Naive thymus-derived CD4-positive, alpha-beta T cell (primary cell): Measurements from ENCODE around the gene BRPF3. TPM values are rescaled to one million over a fixed set of nuclear protein-coding genes. Genes with fewer than 3 reads are reported as not detected.

Experiments used
- ATAC-seq: fragments of 150-1000 bp; cut with Tn5 transposase; 2 replicates; pipeline ENCODE4 v1.10.0; 2021; ENCODE audit warnings: mild to moderate bottlenecking, moderate library complexity
- CTCF ChIA-PET: fragments of 350-600 bp; sonication (Branson Sonifier 250); formaldehyde crosslinking; loops from one replicate; lab custom pipeline; 2021; ENCODE audit warnings: antibody characterized with exemption; lab: Charles Lee
- POLR2A ChIA-PET: fragments of 350-600 bp; sonication (Branson Sonifier 250); formaldehyde crosslinking; loops from one replicate; lab custom pipeline; 2021; ENCODE audit warnings: antibody characterized with exemption, inconsistent platforms; lab: Charles Lee
- DNase-seq, 9 donors: peaks; one replicate each; pipeline versions ENCODE4 v3.0.0 to v3.0.0-alpha.2; 2020 to 2022; ENCODE audit warnings: mixed read lengths in 1 of 9
- H3K27ac ChIP-seq: one replicate; pipeline ENCODE4 v1.7.0; 2013; ENCODE audit warnings: mild to moderate bottlenecking, low read depth, low read length, moderate library complexity
- H3K27me3 ChIP-seq, 2 donors: one replicate each; pipeline ENCODE4 v1.7.0; 2013; ENCODE audit warnings: low read length in 2 of 2, mild to moderate bottlenecking in 2 of 2, moderate library complexity in 2 of 2; ENCODE audit not compliant: control insufficient read depth in 2 of 2, insufficient read depth in 2 of 2
- H3K36me3 ChIP-seq, 3 experiments: 1 replicate in 2 of 3; 2 replicates in 1 of 3; pipeline ENCODE4 v1.7.0; 2013; ENCODE audit warnings: low read length in 3 of 3, mild to moderate bottlenecking in 3 of 3, moderate library complexity in 1 of 3; ENCODE audit not compliant: insufficient read depth in 3 of 3, control insufficient read depth in 2 of 3
- H3K4me1 ChIP-seq, 2 donors: one replicate each; pipeline ENCODE4 v1.7.0; 2013; ENCODE audit warnings: low read length in 2 of 2, mild to moderate bottlenecking in 2 of 2, moderate library complexity in 1 of 2; ENCODE audit not compliant: control insufficient read depth in 2 of 2, insufficient read depth in 2 of 2
- H3K4me3 ChIP-seq: 2 replicates; pipeline ENCODE4 v1.7.0; 2013; ENCODE audit warnings: mild to moderate bottlenecking, low read length
- H3K9me3 ChIP-seq, 3 experiments: 1 replicate in 2 of 3; 2 replicates in 1 of 3; pipeline ENCODE4 v1.7.0; 2013; ENCODE audit warnings: low read length in 3 of 3; ENCODE audit not compliant: control insufficient read depth in 2 of 3
- H3K27ac Mint-ChIP-seq, 9 donors: one replicate each; pipeline ENCODE4 v1.8.0; 2020 to 2022; ENCODE audit warnings: mixed read lengths in 9 of 9, mild to moderate bottlenecking in 8 of 9, moderate library complexity in 5 of 9, inconsistent platforms in 2 of 9
- H3K27me3 Mint-ChIP-seq, 5 donors: one replicate each; pipeline ENCODE4 v1.8.0; 2021 to 2022; ENCODE audit warnings: mixed read lengths in 5 of 5, mild to moderate bottlenecking in 1 of 5
- H3K36me3 Mint-ChIP-seq, 5 donors: one replicate each; pipeline ENCODE4 v1.8.0; 2020 to 2022; ENCODE audit warnings: mixed read lengths in 5 of 5, mild to moderate bottlenecking in 3 of 5, inconsistent platforms in 1 of 5
- H3K4me1 Mint-ChIP-seq, 7 donors: one replicate each; pipeline ENCODE4 v1.8.0; 2020 to 2022; ENCODE audit warnings: mixed read lengths in 7 of 7, mild to moderate bottlenecking in 3 of 7, inconsistent platforms in 1 of 7
- H3K4me3 Mint-ChIP-seq, 10 donors: one replicate each; pipeline ENCODE4 v1.8.0; 2020 to 2022; ENCODE audit warnings: mild to moderate bottlenecking in 10 of 10, mixed read lengths in 10 of 10, moderate library complexity in 6 of 10, inconsistent platforms in 2 of 10
- H3K9me3 Mint-ChIP-seq, 11 donors: one replicate each; pipeline ENCODE4 v1.8.0; 2020 to 2022; ENCODE audit warnings: mixed read lengths in 11 of 11, mild to moderate bottlenecking in 4 of 11, inconsistent platforms in 1 of 11, moderate library complexity in 1 of 11
- intact Hi-C, 2 donors: fragments of 100-400 bp; cut with micrococcal nuclease; formaldehyde crosslinking; loops; one replicate each; pipeline ENCODE4 v1.15.1; 2023
- polyA plus RNA-seq, 2 donors: library from polyadenylated mRNA; unstranded; fragments of 300-500 nt; fragmentation: Illumina TruSeq; gene quantifications; one replicate each; pipeline ENCODE4 v1.2.3, GENCODE V29; 2021
- total RNA-seq, 6 experiments: library from RNA in 5 of 6; stranded (reverse) in 5 of 6; gene quantifications; 1 replicate in 5 of 6; 2 replicates in 1 of 6; pipeline ENCODE4 v1.2.3 and lab custom pipeline; 2021 to 2026

BRPF3 gene
- total and polyA plus RNA-seq, 7 experiments from 2014 or later, result 5.1 to 40.0 (median 28.4) TPM

DNA sequence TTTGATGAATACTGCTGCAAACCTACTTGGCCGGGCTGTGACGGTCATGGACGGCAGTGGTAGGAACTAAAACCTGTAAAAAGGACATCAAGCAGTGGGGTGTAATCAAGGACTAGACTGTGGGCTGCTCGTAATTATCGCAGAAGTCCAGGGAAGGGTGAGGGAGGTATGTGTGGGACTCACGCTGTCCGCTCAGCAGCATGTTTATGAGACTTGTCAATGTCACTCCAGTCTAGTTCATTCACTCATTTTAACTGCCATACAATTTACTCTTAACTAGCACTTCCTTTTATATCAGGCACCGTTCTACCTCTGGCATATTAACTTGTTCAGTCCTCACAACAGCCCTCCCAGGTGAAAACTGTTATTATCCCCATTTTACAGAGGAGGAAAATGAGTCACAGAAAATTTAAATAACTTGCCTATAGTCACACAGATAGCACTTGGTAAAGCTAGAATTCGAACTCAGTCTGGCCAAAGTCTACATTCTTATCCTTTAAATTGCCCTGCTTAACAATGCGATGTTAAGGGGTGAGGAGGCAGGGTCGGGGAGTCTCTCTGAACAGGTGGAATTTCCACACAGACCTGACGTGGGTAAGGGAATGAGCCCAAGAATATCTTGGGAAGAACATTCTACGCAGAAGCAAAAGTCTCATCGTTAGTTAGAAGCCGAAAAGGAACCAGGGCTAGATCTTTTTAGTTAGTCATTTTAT, 77.4 kb downstream of the BRPF3 start:
- no peaks in the 10 kb centered on the region for H3K4me1 ChIP-seq
- H3K9me3 Mint-ChIP-seq, result no peaks in the 10 kb centered on the region
- POLR2A ChIA-PET, result no interaction called here

DNA sequence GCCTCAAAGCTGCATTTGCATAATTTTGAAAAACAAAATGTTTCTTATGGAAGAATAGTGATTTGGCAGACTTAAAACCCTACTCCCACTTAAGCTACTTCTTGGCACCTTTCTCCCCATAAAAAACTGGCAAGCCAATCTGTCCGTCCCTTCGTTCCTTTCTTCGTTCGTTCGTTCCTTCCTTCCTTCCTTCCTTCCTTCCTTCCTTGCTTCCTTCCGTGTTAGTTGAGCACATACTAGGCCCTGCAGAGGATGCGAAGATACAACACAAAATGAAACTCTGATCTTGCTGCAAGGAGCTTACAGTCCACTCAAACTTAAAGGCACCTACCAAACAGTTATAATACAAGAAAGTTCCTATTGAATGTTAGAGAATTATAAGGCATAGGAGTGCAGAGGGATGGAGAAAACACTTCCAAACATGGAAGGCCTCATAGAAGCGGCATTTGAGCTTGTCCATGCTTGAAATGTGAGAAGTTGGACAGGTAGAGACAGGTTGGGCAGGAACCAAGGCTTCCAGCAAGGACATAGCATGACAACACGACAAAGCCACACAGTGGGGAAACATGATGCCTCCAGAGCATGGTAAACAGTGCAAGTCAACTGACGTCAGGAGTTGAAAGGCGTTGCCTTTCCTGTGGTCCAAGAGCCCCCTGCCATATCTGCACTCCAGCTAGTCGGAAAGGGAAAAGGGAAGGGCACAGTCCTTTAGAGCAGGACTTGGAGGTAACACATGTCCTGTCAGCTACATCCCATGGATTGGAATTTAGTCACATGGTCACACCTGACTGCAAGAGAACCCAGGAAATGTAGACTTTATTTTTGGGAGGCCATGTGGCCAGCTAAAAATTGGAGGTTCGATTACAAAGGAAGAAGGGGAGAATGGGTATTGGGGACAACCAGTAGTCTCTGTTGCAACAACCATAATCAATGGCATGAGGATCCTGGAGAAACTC, 80.3 kb downstream of the BRPF3 start:
- DNase-seq (no peak), ATAC-seq (no peak)
- no peaks in the 10 kb centered on the region for H3K9me3 ChIP-seq
- H3K36me3 ChIP-seq, result no peaks in the 10 kb centered on the region
- H3K4me3 Mint-ChIP-seq, result no peak overlapping the region
- no peaks in the 10 kb centered on the region for H3K27me3 ChIP-seq
- peaks cover 0 to 4% (median 0%) of the 10 kb centered on the region in 5 donors for H3K36me3 Mint-ChIP-seq
- no peaks in the 10 kb centered on the region for H3K9me3 Mint-ChIP-seq
- CTCF ChIA-PET, result no interaction called here
- H3K4me1 ChIP-seq, result no peaks in the 10 kb centered on the region
- no peak overlapping the region for H3K27ac ChIP-seq
- peaks cover 15 to 53% (median 22%) of the 10 kb centered on the region in 5 donors for H3K27me3 Mint-ChIP-seq
- intact Hi-C loops, result no loop called here
- H3K4me3 ChIP-seq, result no peak overlapping the region
- POLR2A ChIA-PET, result no interaction called here
- H3K27ac Mint-ChIP-seq, result no peak overlapping the region
- peaks cover 0 to 5% (median 0%) of the 10 kb centered on the region in 7 donors for H3K4me1 Mint-ChIP-seq

More for the DNA sequence above, 77.4 kb downstream of the BRPF3 start:
- intact Hi-C loops, result no loop called here
- Histone ChIP-seq H3K36me3 (no peaks in the 10 kb centered on the region), H3K27ac (no peak overlapping the region), H3K9me3 (no peaks in the 10 kb centered on the region), H3K27me3 (no peaks in the 10 kb centered on the region), H3K4me3 (no peak overlapping the region)
- no peak overlapping the region for H3K4me3 Mint-ChIP-seq
- H3K27ac Mint-ChIP-seq, result no peak overlapping the region
- peaks cover 0 to 2% (median 0%) of the 10 kb centered on the region in 7 donors for H3K4me1 Mint-ChIP-seq
- H3K27me3 Mint-ChIP-seq, result peaks cover 0 to 35% (median 24%) of the 10 kb centered on the region in 5 donors
- ATAC-seq (no peak), DNase-seq (no peak)
- CTCF ChIA-PET, result no interaction called here
- no peaks in the 10 kb centered on the region for H3K36me3 Mint-ChIP-seq

DNA sequence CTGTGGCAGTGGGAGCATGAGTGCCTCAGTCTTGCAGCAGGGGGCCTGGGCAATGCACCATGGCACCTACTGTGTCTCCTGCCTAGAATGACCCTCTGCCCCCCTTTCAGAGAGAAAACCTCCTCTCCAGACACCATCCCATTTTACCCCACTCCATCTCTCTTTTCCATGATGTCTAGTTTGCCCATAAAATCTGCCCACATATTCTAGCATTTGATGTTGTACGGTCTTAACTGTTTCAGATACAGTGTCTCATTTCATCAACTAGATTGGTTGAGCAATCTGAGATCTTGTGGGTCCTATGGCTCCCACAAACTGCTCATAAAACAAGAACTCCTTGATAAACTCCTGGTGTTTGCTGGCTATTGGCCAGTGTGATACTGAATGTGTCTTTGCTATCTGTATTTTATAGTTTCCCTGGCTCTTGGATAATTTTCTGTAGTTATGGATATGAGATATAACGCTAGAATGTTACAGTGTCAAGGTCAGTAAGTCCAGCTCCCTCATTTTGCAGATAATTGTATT, 81.5 kb downstream of the BRPF3 start:
- no peak for ATAC-seq
- H3K27me3 ChIP-seq, result no peaks in the 10 kb centered on the region
- no peaks in the 10 kb centered on the region for H3K36me3 ChIP-seq
- Mint-ChIP-seq H3K9me3 (no peaks in the 10 kb centered on the region), H3K4me3 (no peak overlapping the region), H3K27ac (no peak overlapping the region), H3K27me3 (peaks cover 16 to 56% (median 29%) of the 10 kb centered on the region in 5 donors), H3K36me3 (peaks cover 0 to 4% (median 0%) of the 10 kb centered on the region in 5 donors), H3K4me1 (peaks cover 0 to 5% (median 0%) of the 10 kb centered on the region in 7 donors)
- no peak overlapping the region for H3K4me3 ChIP-seq
- intact Hi-C loops, result no loop called here
- no peaks in the 10 kb centered on the region for H3K9me3 ChIP-seq
- DNase-seq, result no peak
- no peak overlapping the region for H3K27ac ChIP-seq
- ChIA-PET CTCF (no interaction called here), POLR2A (no interaction called here)
- H3K4me1 ChIP-seq, result no peaks in the 10 kb centered on the region

DNA sequence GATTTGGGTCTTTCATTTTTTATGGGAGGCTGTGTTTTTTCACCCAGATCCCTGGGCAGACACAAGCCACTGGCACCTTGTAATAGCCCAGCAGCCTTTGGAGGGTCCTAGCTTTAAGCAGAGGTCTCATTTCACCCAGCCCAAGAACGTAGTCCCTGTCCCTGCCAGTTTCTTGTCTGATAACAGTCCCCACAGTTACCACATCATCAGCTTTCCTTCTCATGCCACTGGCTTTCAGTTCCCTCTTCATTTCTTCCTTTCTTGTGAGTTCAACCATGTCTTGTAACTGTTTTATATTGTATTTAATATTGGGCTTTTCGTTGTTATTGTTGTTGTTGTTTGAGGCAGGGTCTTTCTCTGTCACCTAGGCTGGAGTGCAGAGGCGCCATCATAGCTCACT, 83.9 kb downstream of the BRPF3 start:
- peaks cover 0 to 4% (median 0%) of the 10 kb centered on the region in 5 donors for H3K36me3 Mint-ChIP-seq
- ChIA-PET POLR2A (no interaction called here), CTCF (no interaction called here)
- H3K27me3 ChIP-seq, result peaks cover 0 to 3% of the 10 kb centered on the region in 2 donors
- no peak overlapping the region for H3K27ac Mint-ChIP-seq
- H3K9me3 Mint-ChIP-seq, result no peaks in the 10 kb centered on the region
- no peak overlapping the region for H3K4me3 Mint-ChIP-seq
- no peaks in the 10 kb centered on the region for H3K4me1 ChIP-seq
- peaks cover 34 to 62% (median 47%) of the 10 kb centered on the region in 5 donors for H3K27me3 Mint-ChIP-seq
- no peaks in the 10 kb centered on the region for H3K9me3 ChIP-seq
- no peak overlapping the region for H3K27ac ChIP-seq
- no peak overlapping the region for H3K4me3 ChIP-seq
- H3K4me1 Mint-ChIP-seq, result peaks cover 0 to 6% (median 0%) of the 10 kb centered on the region in 7 donors
- intact Hi-C loops, result no loop called here
- ATAC-seq (no peak), DNase-seq (no peak)
- H3K36me3 ChIP-seq, result no peaks in the 10 kb centered on the region

DNA sequence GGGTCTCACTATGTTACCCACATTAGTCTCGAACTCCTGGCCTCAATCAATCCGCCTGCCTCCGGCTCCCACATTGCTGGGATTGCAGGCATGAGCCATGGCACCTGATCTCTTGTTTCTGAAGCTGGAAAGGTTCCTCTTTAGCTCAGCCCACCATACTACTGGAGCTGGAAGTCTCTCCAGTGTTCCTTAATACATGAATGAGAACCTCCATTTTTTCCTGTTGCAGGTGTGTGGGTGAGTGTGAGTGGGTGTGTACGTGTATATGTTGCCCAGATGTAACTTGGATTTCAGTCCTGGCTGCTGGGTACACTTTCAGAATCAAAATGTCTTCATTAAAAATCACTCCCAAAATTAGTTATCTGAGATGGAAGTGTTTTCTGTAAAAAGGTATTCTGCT, 84.4 kb downstream of the BRPF3 start:
- Mint-ChIP-seq H3K9me3 (no peaks in the 10 kb centered on the region), H3K36me3 (peaks cover 0 to 4% (median 0%) of the 10 kb centered on the region in 5 donors), H3K4me3 (no peak overlapping the region), H3K27ac (no peak overlapping the region), H3K27me3 (peaks cover 39 to 64% (median 52%) of the 10 kb centered on the region in 5 donors), H3K4me1 (peaks cover 0 to 11% (median 0%) of the 10 kb centered on the region in 7 donors)
- intact Hi-C loops, result no loop called here
- H3K36me3 ChIP-seq, result no peaks in the 10 kb centered on the region
- DNase-seq (no peak), ATAC-seq (no peak)
- ChIA-PET POLR2A (no interaction called here), CTCF (no interaction called here)
- H3K4me3 ChIP-seq, result no peak overlapping the region
- H3K4me1 ChIP-seq, result no peaks in the 10 kb centered on the region
- no peaks in the 10 kb centered on the region for H3K9me3 ChIP-seq
- H3K27me3 ChIP-seq, result peaks cover 0 to 3% of the 10 kb centered on the region in 2 donors
- H3K27ac ChIP-seq, result no peak overlapping the region
